Colonic mucosa (tissue), 4 donors: ENCODE measurements around the gene SYTL1. TPM values are rescaled to one million over a fixed set of nuclear protein-coding genes. Genes with fewer than 3 reads are reported as not detected.
A peak's percentile ranks its signal among the peaks of the same experiment; 100 is the strongest.
"Not testable (repeated sequence)": the region's sequence is repeated elsewhere in the genome, so short reads cannot be mapped to it uniquely, and the experiment has no call there.

ENCODE experiments used
- DNase-seq: peaks from one replicate; pipeline ENCODE4 v3.0.0-alpha.2; 2020
- H3K27ac ChIP-seq: fragments of 200-600 bp; one replicate; pipeline ENCODE4 v1.8.0; 2021
- H3K27me3 ChIP-seq: fragments of 200-600 bp; one replicate; pipeline ENCODE4 v1.8.0; 2021
- H3K36me3 ChIP-seq: fragments of 200-600 bp; one replicate; pipeline ENCODE4 v1.8.0; 2021
- H3K4me1 ChIP-seq: fragments of 200-600 bp; one replicate; pipeline ENCODE4 v1.8.0; 2021; ENCODE audit warnings: mild to moderate bottlenecking
- H3K4me3 ChIP-seq: fragments of 200-600 bp; one replicate; pipeline ENCODE4 v1.8.0; 2021
- H3K9ac ChIP-seq, 2 donors: one replicate each; pipeline ENCODE4 v1.7.0; 2013; ENCODE audit warnings: control low read depth in 2 of 2, low read depth in 2 of 2, low read length in 2 of 2
- H3K9me3 ChIP-seq: fragments of 200-600 bp; one replicate; pipeline ENCODE4 v1.8.0; 2021
- CTCF ChIP-seq: fragments of 200-600 bp; IDR thresholded peaks from one replicate; pipeline ENCODE4 v1.8.0; 2022; ENCODE audit warnings: antibody characterized with exemption, mild to moderate bottlenecking
- intact Hi-C: fragments of 100-400 bp; cut with DNase I; formaldehyde crosslinking; loops from one replicate; pipeline ENCODE4 v1.14.1; 2022
- total RNA-seq, 2 donors: library from RNA; stranded (reverse); fragmentation: NEBNext Ultra II Directional in 1 of 2; extraction: Animal tissue kit (Norgen Biotek cat#: 25700) in 1 of 2; gene quantifications; one replicate each; pipeline ENCODE4 v1.2.1, GENCODE V29; 2021
- donor health status: healthy.
- donor health status: DM: no; HTN: no; CAD: no.
- donor health status: DM: no; HTN: no; CAD: no.

The SYTL1 gene
- total RNA-seq, 2 donors from 2014 or later = 15.6 to 17.4 TPM

DNA sequence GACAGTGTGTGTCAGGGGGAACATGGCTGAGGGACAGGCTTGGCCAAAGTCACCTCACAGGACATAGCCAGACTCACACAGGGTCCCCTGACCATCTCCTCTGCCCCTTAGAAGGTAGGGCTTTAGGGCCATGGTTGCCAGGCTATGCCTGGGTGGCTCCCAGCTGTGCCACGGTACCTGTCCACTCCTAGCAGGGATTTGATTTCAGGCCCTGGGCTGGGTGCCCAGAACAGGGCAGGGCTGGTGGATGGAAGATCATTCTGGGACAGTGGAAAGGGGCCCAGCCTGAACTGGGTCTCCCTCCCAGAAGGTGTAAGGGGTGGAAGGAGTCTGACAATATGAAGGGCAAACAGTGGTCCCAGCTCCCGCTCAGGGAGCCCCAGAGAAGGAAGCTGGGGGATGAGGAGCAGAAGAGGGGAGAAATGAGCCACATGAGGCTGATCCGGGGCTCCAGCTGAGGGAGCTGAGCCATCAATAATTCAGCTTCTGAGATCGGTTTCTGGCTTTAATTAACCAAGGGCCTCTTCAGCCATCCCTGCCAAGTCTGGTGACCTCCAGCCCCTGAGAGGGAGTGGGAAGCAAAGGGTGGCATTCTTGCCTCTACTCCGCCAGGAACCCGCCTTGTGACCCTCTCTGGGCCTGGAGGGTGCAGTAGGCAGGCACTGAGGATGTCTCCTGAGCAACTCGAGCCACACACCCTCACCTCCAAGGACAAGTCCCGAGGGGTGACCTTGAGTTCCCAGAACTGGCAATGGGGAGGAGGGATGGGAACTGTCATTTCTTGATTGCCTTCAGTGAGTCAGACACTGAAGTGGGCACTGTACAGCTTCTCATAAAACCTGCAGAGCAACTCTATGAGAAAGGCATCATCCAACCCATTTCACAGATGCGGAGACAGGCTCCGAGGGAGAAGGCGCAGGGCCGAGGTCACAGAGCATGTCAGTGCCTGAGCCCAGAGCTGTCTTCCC is 39.2 kb downstream of the SYTL1 start:
- intact Hi-C loops = no loop called here
- no peak for TF ChIP-seq CTCF
- Histone ChIP-seq H3K4me3 (no peak overlapping the region), H3K27ac (no peak overlapping the region), H3K36me3 (no peaks in the 10 kb centered on the region), H3K4me1 (no peaks in the 10 kb centered on the region), H3K9ac (no peak overlapping the region), H3K27me3 (no peaks in the 10 kb centered on the region), H3K9me3 (no peaks in the 10 kb centered on the region)
- DNase-seq = no peak

GRCh38 chr1:27381969-27382762 is 40.3 kb downstream of the SYTL1 start:
- Histone ChIP-seq H3K27me3 (no peaks in the 10 kb centered on the region), H3K27ac (no peak overlapping the region), H3K9me3 (no peaks in the 10 kb centered on the region), H3K4me1 (no peaks in the 10 kb centered on the region), H3K36me3 (no peaks in the 10 kb centered on the region), H3K4me3 (no peak overlapping the region), H3K9ac (no peak overlapping the region)
- intact Hi-C loops = no loop called here
- TF ChIP-seq CTCF = no peak
- DNase-seq = no peak

GRCh38 chr1:27383039-27383605 is 41.3 kb downstream of the SYTL1 start, which contains the start of gene CD164L2:
TSS of gene CD164L2 (minus strand) at chr1:27383333. CDS start at chr1:27383239, 94 bp downstream.
- intact Hi-C loops = no loop called here
- no peak for TF ChIP-seq CTCF
- Histone ChIP-seq H3K27me3 (no peaks in the 10 kb centered on the region), H3K36me3 (no peaks in the 10 kb centered on the region), H3K9me3 (no peaks in the 10 kb centered on the region), H3K9ac (no peak within 1 kb of the TSS), H3K27ac (no peak within 1 kb of the TSS), H3K4me3 (peak within 1 kb of the TSS; percentile 23), H3K4me1 (no peaks in the 10 kb centered on the region)
- DNase-seq = peak; percentile 88

GRCh38 chr1:27383661-27384060 is 41.8 kb downstream of the SYTL1 start:
- intact Hi-C loops = no loop called here
- no peak for DNase-seq

DNA sequence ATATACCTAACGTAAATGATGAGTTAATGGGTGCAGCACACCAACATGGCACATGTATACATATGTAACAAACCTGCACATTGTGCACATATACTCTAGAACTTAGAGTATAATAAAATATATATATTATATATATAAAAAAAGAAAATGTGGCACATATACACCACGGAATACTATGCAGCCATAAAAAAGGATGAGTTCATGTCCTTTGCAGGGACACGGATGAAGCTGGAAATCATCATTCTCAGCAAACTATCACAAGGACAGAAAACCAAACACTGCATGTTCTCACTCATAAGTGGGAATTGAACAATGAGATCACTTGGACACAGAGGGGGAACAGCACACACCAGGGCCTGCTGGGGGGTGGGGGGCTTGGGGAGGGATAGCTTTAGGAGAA is 43.0 kb downstream of the SYTL1 start:
- H3K9me3 ChIP-seq, intact Hi-C loops, H3K36me3 ChIP-seq, H3K27ac ChIP-seq, H3K9ac ChIP-seq, DNase-seq, H3K27me3 ChIP-seq, H3K4me3 ChIP-seq, H3K4me1 ChIP-seq: not testable (repeated sequence)

More at GRCh38 chr1:27383661-27384060, 41.8 kb downstream of the SYTL1 start:
- no peak for TF ChIP-seq CTCF
- Histone ChIP-seq H3K9me3 (no peaks in the 10 kb centered on the region), H3K27ac (no peak overlapping the region), H3K4me1 (no peaks in the 10 kb centered on the region), H3K4me3 (no peak overlapping the region), H3K27me3 (no peaks in the 10 kb centered on the region), H3K36me3 (no peaks in the 10 kb centered on the region), H3K9ac (no peak overlapping the region)
